ENCODE measurements around the gene NFE2L3.
"Not testable (repeated sequence)": the region's sequence is repeated elsewhere in the genome, so short reads cannot be mapped to it uniquely, and the experiment has no call there.

NFE2L3 gene

GRCh38 chr7:26188206-26188956 is 36.4 kb downstream of the NFE2L3 start:
- no peak for DNase-seq

DNA sequence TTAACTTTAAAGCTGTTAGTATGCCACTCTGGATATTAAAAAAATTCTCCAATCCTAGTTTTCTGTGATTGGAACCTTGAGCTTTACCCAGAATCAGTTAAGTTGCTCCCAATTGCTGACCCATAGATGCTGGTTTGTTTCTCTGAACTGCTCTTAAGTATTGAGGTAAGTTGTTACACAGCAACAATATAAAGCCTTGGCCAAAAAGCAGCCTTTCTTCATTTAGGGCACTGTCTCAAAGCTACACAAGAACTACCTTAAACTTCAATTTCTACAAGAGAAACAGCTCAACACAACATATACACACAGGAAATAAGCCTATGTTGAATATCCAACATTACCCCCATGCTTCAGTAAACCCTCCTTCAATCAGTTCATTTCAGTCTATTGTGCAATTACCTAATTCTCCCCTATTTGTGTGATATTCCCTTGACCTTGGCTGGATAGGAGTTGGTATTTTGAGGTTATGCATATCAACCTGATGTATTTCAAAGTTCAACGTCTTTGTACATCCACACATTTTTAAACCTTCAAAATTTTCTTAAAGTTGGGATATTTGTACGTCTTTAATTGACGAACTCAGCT is 37.1 kb downstream of the NFE2L3 start:
- DNase-seq = no peak

- DNase-seq = no peak
These were observed 37.7 kb downstream of the NFE2L3 start for GRCh38 chr7:26189697-26190096.

DNA sequence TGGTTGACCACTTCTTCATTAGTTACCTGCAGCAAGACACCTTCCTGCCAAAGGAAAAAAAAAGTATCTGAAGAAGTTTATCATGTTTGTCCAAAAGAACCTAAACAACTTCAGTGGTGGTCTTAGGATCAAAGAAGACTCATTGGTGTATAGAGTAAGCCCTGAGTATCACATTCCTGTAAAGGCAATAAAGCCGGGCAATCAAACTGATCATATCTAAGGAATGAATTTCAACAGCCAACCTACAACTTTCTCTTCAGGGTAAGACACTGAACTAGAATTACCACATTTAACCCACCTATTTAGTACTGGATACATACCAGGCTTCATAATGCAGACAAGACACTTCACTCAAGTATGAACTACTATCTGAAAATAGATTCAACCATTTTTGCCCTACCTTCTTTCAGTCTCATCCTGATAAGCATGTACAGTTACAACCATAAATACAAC is 38.4 kb downstream of the NFE2L3 start:
- no peak for DNase-seq

DNA sequence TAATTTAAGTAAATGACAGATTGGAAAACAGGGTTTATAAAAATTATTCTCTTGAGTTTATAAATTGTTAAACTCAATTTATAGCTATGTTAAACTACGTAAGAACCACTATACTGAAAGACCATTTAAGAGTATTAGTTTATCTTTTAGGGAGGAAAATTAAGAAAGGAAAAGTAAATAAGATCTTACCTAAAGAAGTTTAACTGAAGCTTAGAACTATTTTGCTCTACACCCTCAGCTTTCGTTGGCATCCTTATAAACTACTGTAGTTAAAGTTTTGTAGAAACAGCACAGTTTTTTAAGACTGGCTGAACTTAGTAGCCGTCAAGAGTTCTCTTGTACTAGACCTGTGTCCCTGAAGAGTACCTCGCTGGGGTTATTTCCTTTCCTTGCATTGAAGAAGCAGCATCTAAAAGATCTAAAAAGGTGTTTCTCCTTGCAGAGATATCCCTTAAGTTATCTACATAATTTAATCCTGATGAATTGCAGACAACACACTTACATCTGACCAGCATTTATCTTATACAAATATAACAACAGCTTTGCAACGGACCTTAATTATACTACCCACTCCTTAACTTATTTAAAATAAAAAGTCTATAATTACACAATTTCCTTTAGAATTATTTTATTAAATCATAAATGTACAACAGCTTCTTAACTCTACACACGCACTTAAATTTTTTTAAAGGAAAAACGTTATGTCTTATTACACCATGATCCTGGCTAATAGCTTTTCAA is 39.4 kb downstream of the NFE2L3 start:
- DNase-seq = no peak

DNA sequence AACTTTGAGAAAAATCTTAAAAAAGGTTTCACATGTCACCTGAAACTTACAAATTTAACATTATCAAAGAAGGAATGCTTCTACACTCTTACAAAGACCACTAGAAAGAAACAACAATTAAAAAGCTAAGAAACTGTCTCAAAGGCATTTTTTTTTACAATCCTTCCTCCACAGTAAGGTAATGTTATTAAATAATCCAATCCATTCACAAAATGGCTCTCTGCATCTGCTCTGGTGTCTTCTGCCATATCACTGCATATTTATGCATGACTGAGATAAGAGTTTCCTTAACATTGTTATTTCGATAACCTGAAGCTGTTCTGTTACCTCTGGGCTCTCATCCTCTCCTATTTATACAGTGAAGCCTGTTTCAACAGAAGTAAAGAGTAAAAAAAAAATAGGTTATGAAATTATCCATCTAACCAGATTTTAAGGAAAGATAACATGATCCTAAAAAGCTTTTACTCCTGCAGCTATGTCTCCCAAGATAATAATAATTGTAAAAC is 40.0 kb downstream of the NFE2L3 start:
- no peak for DNase-seq

- no peak for DNase-seq
These were observed 40.6 kb downstream of the NFE2L3 start for GRCh38 chr7:26192485-26193087.

DNA sequence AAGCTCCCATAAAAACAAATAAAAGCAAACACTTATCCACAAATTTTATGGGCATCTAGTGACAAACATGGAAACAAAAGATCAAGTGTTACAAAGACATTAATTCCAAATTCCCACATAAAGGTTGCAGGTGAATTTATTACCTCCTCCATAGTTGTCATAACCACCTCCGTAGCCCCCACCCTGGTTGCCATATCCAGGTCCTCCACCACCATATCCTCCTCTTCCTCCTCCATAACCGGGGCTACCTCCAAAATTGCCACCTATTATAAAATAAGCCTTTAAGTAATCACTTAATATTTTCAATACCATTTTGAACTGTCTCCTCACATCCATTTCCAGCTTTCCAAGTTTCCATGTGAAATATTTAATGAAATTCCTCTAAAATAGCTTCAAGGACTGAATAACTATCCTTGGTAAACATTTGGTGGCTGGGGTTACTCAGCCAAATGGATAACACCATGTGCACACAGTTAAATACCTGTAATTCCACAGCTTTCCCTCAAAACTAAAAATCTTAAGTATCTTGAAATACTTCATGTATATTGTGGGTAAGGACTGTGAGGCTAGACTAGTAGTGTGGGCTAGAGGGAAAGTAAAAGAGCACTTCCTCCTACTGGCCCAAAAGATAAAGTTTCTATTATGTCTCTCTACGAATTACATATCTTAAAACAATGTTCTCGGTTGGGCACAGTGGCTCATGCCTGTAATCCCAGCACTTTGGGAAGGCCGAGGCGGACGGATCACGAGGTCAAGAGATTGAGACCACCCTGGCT is 41.6 kb downstream of the NFE2L3 start:
- DNase-seq = no peak

DNA sequence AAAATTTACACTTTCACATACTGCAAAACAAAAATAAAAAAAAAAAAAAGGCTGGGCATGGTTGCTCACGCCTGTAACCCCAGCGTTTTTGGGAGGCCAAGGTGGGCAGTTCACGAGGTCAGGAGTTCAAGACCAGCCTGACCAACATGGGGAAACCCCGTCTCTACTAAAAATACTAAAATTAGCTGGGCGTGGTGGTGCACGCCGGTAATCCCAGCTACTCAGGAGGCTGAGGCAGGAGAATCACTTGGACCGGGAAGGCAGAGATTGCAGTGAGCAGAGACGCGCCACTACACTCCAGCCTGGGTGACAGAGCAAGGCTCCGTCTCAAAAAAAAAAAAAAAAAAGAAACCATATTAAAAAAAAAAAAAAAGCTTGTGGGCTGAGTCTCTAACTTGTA is 42.8 kb downstream of the NFE2L3 start:
- DNase-seq = not testable (repeated sequence)

- no peak for DNase-seq
These were observed 43.2 kb downstream of the NFE2L3 start for GRCh38 chr7:26195182-26195581.

GRCh38 chr7:26195867-26196657 is 44.1 kb downstream of the NFE2L3 start:
- DNase-seq = no peak

- DNase-seq = no peak
These were observed 45.4 kb downstream of the NFE2L3 start for GRCh38 chr7:26197153-26198115.

DNA sequence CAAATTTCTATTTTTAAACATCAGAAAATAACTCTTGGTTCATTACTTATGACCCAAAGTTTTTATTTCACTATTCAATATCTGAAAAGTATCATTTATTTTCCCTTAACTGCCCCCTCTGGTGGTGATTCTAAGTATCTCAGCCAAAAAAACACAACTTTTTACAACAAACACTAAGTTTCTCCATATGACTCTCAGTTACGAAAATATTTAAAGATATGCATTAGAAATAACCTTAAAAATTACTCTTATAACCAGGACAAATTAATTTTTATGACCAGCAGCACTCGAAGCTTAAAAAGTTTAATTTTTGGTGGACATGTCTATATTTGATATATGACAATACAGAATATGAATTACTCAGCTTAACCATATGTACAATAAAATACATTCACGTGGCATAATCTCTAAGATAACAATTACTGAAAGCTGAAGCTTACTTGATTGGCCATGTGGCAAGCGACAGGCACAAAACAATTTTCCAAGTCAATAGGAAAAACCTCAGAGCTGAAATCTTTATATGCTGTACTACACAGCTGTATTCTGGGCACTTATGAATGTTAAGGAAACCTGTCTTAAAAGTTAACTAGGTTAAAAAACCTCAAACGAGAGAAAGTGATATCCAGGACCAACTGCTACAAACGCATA is 46.3 kb downstream of the NFE2L3 start:
- no peak for DNase-seq

DNA sequence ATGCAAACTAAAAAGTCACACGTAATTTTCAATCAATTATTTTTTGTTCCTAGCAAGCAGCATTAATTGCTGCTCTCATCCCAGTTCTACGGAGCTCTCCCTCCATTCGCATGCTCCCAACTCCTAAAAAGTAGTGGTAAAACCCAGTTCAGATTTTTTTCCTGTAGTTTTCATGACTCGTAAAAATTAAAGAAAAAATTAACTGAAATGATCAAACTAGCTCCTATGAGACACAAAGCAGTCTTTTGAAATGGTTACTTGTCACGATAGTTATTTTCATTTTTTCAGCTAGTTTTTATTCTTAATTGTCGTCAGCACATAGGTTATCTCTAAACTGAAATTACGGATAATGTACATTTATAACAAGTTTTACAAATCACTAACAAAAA is 46.8 kb downstream of the NFE2L3 start:
- no peak for DNase-seq

DNA sequence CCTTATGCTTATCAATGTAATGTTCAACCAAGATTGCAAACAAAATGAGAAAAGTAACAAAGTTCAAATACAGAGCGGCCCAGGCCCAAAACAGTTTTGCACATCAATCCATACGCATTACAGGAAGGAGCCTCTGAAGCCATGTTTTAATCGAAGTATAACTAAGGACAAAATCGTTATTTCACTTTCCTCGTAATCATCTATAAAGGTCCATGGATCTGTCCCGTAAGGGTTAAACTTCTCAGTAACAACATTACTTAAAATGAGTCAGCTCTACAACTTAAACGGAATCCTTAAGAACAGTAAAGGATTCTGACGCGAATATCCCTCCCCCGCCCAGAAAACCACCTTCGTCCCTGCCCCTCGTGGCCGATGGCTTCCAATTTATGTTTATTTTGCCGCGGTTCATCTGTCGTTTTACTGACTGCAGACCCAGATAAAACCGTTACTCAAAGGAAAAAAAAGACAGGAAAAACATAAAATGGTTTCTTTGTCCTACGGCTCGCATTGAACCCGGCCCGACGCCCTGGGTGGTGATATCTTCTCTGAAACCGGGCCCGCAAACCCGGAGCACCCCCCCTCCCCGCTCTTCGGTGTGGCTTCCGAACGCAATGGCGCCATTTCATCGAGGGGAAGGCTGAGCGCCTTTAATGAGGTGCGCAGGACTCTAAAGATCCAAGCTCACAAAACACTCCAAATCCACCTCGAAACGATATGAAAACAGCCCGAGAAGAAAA is 47.5 kb downstream of the NFE2L3 start:
- DNase-seq = peak; percentile 62

DNA sequence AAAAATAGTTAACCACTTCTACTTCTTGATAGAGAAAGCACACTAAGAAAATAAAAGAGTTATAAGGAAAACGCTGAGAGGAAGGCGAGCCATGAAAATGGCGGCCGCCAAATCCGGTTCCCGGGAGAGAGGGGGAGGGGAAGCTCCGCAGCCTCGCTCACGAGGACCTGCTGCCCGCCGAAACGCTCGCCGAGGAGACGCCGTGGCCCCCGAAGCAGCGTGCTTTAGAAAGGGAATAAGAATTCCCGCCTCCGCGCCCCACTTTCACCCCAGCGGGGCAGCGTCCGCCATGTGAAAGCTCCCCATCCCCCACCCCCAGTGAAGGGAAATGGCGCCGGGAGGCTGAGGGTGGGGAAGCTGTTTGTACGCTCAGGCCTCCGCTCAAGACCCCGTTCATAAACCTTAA is 48.0 kb downstream of the NFE2L3 start:
- DNase-seq = peak; percentile 70

- DNase-seq = peak; percentile 96
These were observed 48.6 kb downstream of the NFE2L3 start, which contains the start of gene HNRNPA2B1 for GRCh38 chr7:26200444-26201246. TSS of gene HNRNPA2B1 (minus strand) at chr7:26200746. CDS start at chr7:26200577, 169 bp downstream.
